Choroid plexus epithelial cell (primary cell): ENCODE data around the gene KCNH8.

ENCODE experiments used
- DNase-seq: peaks from one replicate; pipeline ENCODE4 v3.0.0-alpha.2; 2010; ENCODE audit warnings: low read depth
- H3K4me3 ChIP-seq: 2 replicates; pipeline ENCODE4 v1.5.1; 2011; ENCODE audit warnings: low read depth, mild to moderate bottlenecking, control low read depth, low read length, moderate library complexity
- CTCF ChIP-seq: conservative IDR thresholded peaks from 2 replicates; pipeline ENCODE4 v1.5.1; 2011; ENCODE audit warnings: low read depth, mild to moderate bottlenecking, control low read depth, inconsistent platforms, low read length, moderate library complexity

The KCNH8 gene

DNA sequence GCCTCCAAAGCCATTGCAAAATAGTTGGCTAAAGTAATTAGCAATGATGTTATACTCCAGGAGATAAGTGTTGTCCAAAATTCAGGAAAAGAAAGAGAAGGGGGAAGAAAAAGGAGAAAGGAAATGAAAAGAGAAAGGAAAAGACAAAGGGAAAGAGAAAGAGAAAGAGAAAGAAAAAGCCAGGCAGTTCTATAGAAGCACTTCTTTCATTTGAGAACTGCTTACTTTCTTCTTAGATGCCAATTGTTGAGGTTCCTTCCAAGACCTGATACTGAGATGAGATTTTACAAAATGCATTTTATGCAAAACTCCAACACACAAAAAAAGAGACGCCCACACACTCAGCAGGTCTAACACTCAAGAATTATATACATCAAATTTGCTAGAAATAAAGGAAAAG is 298.4 kb downstream of the KCNH8 start:
- H3K4me3 ChIP-seq: no peak overlapping the region
- no peak for DNase-seq
- TF ChIP-seq CTCF: no peak

- no peak for TF ChIP-seq CTCF
- no peak for DNase-seq
These were observed 307.2 kb downstream of the KCNH8 start for GRCh38 chr3:19455546-19455945.

GRCh38 chr3:19456738-19457137 is 308.4 kb downstream of the KCNH8 start:
- no peak for TF ChIP-seq CTCF
- no peak overlapping the region for H3K4me3 ChIP-seq
- DNase-seq: no peak

More at GRCh38 chr3:19455546-19455945, 307.2 kb downstream of the KCNH8 start:
- H3K4me3 ChIP-seq: no peak overlapping the region

DNA sequence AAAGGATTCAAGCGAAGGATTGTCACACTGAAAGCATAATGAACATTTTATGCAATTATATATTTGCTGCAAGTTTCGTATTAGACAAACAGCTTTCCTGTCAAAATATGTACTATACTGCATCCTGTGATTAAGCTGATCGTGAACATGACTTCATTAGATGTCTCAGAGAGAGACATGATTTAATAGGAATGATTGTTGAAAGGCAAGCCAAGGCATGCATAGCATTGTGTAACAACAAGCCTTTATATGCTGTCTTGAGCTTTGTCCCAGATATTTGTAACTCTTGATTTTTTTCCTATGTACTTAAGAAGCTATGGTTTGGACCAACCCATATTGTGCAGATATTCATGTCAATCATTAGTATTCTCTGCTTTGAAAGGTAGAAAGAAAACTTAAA is 309.1 kb downstream of the KCNH8 start:
- no peak for DNase-seq
- no peak for TF ChIP-seq CTCF

DNA sequence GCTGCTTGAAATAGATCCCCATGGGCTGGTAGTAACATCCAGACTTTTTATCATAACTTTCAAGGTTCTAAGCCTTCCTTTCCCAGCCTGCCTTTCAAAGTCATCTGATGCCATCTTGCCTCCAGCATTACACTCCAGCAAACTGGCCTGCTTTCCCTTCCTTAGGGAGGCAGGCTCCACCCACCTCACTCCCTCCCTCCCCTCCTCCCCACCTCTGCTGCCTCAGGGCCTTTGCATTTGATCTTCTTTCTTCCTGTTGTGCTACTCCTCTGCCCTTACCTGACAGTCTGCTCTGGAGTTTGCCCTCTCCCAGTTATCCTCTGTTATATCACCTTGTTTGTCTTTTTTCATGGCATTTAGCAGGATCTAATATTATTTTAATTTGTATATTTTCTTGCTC is 319.5 kb downstream of the KCNH8 start:
- DNase-seq: no peak
- H3K4me3 ChIP-seq: no peak overlapping the region
- no peak for TF ChIP-seq CTCF

More for the DNA sequence above, 309.1 kb downstream of the KCNH8 start:
- no peak overlapping the region for H3K4me3 ChIP-seq

DNA sequence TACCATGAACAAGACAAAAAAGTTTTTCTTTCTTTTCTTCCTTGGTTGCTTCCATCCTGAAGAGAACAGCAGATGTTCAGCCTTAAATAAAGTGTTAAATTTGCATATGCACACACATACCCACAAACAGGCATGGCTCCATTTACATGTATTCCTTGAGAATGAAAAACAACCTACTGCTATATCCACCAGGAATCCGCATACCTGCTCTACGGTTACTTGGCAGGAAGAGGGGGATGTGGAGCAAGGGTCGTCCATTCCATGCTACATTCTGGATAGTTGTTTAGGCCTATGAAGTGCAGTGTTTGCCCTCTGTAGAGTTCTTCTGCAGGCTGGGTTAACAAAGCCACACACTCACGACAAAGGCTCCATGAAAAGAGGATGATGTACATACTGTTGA is 322.8 kb downstream of the KCNH8 start:
- no peak for DNase-seq
- no peak overlapping the region for H3K4me3 ChIP-seq
- no peak for TF ChIP-seq CTCF

- no peak overlapping the region for H3K4me3 ChIP-seq
- no peak for DNase-seq
- no peak for TF ChIP-seq CTCF
These were observed 325.8 kb downstream of the KCNH8 start for GRCh38 chr3:19473971-19474580.
